HG02588 (cell line): ENCODE measurements around the gene PTP4A1.
"Not testable (repeated sequence)": the region's sequence is repeated elsewhere in the genome, so short reads cannot be mapped to it uniquely, and the experiment has no call there.

Source experiments
- ATAC-seq: cut with Tn5 transposase; IDR thresholded peaks from one replicate; pipeline ENCODE4 v1.9.1; 2021; ENCODE audit warnings: mild to moderate bottlenecking, moderate library complexity; ENCODE audit not compliant: unreplicated experiment

The PTP4A1 gene

DNA sequence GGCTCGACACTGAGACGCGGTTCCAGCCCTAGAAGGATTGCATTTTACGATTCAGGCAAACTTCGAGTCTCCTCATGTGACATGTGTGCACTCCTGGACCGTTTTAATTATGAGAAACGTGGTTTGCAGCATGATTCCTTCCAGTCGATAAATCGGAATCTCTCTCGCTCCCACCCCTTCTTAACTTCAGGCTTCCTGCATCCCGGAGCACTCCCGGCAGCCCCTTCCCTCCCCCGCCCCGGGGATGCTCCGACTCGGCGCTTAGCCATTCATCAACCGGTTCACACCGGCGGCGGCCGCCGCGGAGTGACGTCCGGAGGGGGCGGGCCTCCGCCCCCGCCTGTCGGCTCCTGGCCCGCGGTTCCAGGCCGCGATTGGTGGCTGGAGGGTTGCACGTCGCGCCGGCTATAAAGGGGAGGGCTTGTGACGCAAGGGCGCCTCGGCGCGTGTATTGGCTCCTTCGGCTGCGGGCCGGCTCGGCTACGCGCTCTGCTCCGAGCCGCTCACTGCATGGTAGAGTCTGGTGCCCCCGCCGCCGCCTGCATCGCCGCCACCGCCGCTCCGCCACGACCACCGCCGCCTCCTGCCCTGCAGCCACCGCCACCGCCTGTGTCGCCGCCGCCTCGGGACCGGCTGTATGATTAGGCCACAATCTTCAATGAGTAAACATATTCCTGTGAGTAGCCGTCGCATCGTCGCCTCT is at the start of gene PTP4A1, which contains the start of gene LOC128125822:
PTP4A1 (plus strand) TSS at position 437 of the 703 bp plus-strand sequence. CDS start 4,401 bp downstream, outside the sequence.
LOC128125822 (plus strand) TSS at position 437 of the 703 bp plus-strand sequence.
- peak; percentile 84 for ATAC-seq

DNA sequence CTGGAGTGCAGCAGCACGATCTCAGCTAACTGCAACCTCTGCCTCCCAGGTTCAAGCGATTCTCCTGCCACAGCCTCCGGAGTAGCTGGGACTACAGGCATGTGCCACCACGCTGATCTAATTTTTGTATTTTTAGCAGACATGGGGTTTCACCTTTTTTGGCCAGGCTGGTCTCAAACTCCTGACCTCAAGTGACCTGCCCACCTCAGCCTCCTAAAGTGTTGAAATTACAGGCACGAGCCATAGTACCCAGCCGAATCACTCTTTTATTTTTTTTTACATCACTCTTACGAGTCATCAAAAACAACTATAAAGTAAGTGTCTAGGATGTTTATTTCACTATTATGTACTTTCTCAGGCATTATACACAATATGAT is 49.4 kb upstream of the PTP4A1 start:
- ATAC-seq, result not testable (repeated sequence)

DNA sequence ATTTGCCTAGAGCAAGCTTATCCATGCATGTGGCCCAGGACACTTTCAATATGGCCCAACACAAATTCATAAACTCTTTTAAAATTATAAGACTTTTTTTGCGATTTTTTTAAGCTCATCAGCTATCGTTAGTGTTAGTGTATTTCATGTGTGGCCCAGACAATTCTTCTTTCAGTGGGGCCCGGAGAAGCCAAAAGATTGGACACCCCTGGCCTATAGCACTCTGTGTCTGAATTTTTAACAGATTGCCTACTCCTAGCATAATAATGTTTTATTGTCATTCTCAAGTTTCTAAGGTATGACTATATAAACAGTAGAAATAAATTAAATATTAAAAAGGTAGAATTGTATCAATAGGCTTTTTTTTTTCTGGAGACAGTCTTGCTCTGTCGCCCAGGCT is 48.6 kb upstream of the PTP4A1 start:
- no peak for ATAC-seq

GRCh38 chr6:63525186-63525878 is 46.9 kb upstream of the PTP4A1 start:
- no peak for ATAC-seq

- ATAC-seq, result no peak
Measured at GRCh38 chr6:63526931-63527330, 45.3 kb upstream of the PTP4A1 start.

DNA sequence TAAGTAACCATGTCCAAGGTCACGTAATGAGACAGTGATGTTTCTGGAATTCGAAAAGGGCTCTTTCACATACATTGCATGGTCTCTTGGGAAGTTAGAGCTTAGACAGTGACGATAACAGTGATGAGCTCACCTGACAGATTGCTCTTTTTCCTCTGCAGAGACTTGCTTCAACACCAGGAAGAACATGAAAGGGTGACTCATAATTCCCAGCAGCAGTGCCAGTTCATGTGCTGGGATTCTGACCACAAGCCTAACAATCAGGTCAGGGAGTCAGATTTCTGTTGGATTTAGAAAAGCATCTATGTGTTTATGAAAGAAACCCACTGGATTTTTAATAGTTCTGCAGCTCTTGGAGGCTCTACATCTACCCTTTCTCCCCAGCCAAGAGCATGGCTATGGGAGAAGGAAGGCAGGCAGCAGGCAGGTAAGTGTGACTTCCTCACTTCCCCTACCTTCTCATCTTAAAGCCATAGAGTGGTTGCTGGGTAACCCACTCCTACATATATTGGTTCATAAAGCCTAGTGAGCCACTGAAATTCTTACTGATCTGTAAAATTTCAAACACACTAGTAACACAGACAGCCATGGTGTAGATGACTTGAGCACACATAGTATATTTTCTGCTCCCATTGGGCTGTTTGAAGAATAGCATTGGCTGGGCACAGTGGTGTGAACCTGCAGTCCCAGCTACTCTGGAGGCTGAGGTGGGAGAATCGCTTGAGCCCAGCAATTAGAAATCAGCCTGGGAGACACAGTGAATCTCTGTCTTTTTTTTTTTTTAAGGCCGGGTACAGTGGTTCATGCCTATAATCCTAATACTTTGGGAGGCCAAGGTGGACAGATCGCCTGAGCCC is 44.4 kb upstream of the PTP4A1 start:
- ATAC-seq, result peak; percentile 45

GRCh38 chr6:63529498-63529897 is 42.8 kb upstream of the PTP4A1 start:
- ATAC-seq, result no peak

DNA sequence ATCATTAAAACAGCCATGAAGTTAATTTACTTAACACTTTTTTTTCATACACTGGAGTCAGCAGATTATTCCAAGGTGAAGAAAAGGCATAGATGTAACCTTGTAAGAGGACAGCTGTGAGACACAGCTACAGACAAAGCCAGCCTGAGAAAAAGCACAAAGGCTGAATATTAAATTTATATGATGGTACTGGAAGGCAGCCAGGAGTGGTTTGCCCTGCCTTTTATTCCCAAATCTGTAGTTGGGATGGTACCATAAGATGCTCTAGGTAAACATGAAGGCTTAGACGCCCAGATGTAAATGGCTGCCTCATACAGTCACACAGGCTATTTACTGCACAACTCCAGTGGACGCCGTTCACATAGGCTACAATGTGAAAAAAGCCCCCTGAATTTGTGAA is 42.1 kb upstream of the PTP4A1 start:
- ATAC-seq, result no peak

DNA sequence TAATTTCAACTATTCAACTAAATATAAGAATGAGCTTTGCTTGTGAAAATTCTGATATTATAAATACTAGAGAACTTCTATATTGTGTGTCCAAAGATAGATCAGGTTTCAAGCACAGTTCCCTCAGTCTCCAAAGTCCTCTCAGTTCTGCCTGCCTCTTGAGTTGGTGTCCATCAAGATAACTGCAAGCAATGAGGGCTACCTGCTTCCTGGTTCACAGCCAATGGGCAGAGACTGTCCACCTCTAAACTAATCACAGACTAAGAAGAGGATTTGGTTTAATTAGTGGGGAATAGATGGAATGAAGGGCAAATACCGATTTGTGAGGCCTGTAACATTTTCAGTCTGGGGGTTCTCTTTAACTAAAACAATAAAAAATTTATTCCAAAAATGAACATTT is 41.3 kb upstream of the PTP4A1 start:
- ATAC-seq, result no peak

GRCh38 chr6:63533026-63533425 is 39.3 kb upstream of the PTP4A1 start:
- no peak for ATAC-seq

DNA sequence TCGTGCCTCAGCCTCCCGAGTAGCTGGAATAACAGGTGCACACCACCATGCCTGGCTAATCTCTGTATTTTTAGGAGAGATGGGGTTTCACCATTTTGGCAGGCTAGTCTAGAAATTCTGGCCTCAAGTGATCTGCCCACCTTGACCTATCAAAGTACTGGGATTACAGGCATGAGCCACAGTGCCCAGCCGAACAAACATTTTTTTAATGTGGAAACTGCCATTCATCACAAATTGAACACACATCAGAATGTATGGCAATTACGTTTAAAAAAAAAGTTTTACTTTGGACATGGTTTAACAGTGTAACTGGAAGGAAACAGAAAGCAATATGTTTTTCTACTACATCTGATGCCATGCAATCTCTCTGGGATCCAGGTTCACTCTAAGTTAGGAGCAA is 38.3 kb upstream of the PTP4A1 start:
- no peak for ATAC-seq

GRCh38 chr6:63537201-63537958 is 34.9 kb upstream of the PTP4A1 start:
- ATAC-seq, result no peak

GRCh38 chr6:63537959-63538300 is 34.4 kb upstream of the PTP4A1 start:
- no peak for ATAC-seq

DNA sequence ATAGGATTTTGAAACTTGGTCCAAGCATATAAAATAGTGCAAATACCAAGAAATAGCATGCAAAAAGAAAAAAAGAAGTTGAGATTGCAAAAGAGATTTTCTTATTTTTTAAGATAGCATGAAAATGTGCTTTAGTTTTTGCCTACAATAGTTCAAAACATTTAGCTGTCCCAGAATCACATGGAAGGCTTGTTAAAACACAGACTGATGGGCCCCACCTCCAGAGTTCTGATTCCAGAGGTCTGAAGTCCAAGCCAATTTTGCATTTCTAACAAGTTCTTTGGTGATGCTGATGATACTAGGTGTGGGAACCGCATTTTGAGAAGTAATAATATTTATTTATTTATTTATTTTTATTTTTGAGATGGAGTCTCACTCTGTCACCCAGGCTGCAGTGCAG is 33.7 kb upstream of the PTP4A1 start:
- no peak for ATAC-seq

GRCh38 chr6:63543001-63543400 is 29.3 kb upstream of the PTP4A1 start:
- ATAC-seq, result no peak

GRCh38 chr6:63543982-63544381 is 28.3 kb upstream of the PTP4A1 start:
- ATAC-seq, result no peak

- no peak for ATAC-seq
Measured at GRCh38 chr6:63546236-63546635, 26.0 kb upstream of the PTP4A1 start.

DNA sequence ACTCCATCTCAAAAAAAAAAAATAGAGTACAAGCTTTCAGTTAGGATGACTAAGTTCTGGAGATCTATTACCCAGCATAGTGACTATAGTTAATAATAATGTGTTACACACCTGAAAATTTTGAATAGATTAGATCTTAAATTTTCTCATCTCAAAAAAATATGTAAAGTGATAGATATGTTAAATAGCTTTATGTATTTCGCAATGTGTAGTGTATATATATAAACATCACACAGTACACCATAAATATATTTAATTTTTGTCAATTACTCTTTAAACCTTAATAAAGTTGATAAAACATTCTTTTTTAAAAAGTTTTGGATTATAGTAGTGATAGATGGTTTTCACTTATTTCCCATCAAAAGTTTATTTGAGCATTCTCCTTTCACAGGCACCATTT is 25.6 kb upstream of the PTP4A1 start:
- ATAC-seq, result no peak

DNA sequence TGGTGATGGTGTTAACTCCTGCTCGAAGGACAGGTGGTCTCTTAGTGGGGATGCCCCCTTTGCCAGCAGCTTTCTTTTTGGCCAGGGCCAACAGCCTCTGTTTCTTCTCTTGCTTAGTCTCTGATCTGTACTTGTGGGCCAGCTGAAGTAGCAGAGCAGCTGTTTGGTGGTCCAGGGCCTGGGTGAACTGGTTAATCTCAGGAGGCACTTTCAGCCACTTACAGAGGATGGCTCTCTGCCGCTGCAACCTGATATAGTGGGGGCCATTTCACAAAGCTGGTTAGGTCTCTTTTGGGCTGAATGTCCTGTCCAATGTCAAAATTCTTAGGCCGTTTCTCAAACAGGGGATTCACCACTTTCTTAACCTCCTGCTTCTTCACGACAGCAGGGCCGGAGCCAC is 23.2 kb upstream of the PTP4A1 start:
- no peak for ATAC-seq

- peak; percentile 97 for ATAC-seq
Measured at GRCh38 chr6:63553208-63553607, 19.1 kb upstream of the PTP4A1 start.

DNA sequence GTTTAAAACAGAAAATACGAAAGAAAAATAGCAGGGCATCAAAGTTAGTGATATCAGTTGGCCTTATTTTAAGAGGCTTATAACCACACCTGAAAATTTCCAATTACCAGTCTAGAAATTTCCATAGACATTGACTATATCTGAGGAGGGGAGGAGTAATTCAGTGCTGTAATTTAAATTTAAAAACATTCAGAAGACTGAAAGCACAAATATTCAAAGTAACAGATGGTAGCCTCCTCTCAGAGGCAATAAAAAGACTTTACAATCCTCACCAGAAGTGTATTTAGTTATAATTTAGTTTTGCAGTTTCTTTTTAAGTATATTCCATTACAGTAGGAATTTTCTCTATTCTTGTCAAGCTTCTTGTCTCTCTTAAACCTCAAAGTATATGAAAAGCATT is 18.4 kb upstream of the PTP4A1 start:
- no peak for ATAC-seq
